IMR-90 (cell line): ENCODE data around the gene ACVR1B.

Source experiments
- BHLHE40 ChIP-seq: fragments of 150-350 bp; IDR thresholded peaks from 2 replicates; pipeline ENCODE4 v1.6.1; 2016; ENCODE audit warnings: mild to moderate bottlenecking, low read depth, low read length
- CEBPB ChIP-seq: IDR thresholded peaks from 2 replicates; pipeline ENCODE4 v1.6.1; 2012; ENCODE audit warnings: low read depth, low read length, improper control_type of control experiment
- CHD1 ChIP-seq: IDR thresholded peaks from 2 replicates; pipeline ENCODE4 v1.6.1; 2012; ENCODE audit warnings: low read depth, low read length, improper control_type of control experiment
- MAFK ChIP-seq: IDR thresholded peaks from 2 replicates; pipeline ENCODE4 v1.6.1; 2012; ENCODE audit warnings: low read depth, low read length, improper control_type of control experiment
- MXI1 ChIP-seq: IDR thresholded peaks from 2 replicates; pipeline ENCODE4 v1.6.1; 2012; ENCODE audit warnings: low read depth, mild to moderate bottlenecking, low read length, moderate library complexity, borderline replicate concordance
- POLR2A ChIP-seq: IDR thresholded peaks from 2 replicates; pipeline ENCODE4 v1.6.1; 2012; ENCODE audit warnings: mild to moderate bottlenecking, low read depth, low read length
- RAD21 ChIP-seq: IDR thresholded peaks from 2 replicates; pipeline ENCODE4 v1.6.1; 2012; ENCODE audit warnings: low read length, improper control_type of control experiment
- RCOR1 ChIP-seq: IDR thresholded peaks from 2 replicates; pipeline ENCODE4 v1.6.1; 2012; ENCODE audit warnings: mild to moderate bottlenecking, low read length, improper control_type of control experiment; ENCODE audit not compliant: insufficient replicate concordance
- RFX5 ChIP-seq: IDR thresholded peaks from 2 replicates; pipeline ENCODE4 v1.8.0; 2012; ENCODE audit warnings: low read depth, mild to moderate bottlenecking, low read length, moderate library complexity
- SMC3 ChIP-seq: fragments of 150-350 bp; IDR thresholded peaks from 2 replicates; pipeline ENCODE4 v1.6.1; 2016; ENCODE audit warnings: low read depth, mild to moderate bottlenecking, antibody characterized with exemption, low read length, moderate library complexity
- TF ChIP-seq, protein P1 (sequence below): conservative IDR thresholded peaks from 2 replicates; pipeline ENCODE4 v1.5.1; 2012; ENCODE audit warnings: mild to moderate bottlenecking, low read depth, low read length, improper control_type of control experiment
- TF ChIP-seq, protein P2 (sequence below): fragments of 150-350 bp; IDR thresholded peaks from 2 replicates; pipeline ENCODE4 v1.6.1; 2017; ENCODE audit warnings: mild to moderate bottlenecking, antibody characterized with exemption, low read length, low read depth

DNA sequence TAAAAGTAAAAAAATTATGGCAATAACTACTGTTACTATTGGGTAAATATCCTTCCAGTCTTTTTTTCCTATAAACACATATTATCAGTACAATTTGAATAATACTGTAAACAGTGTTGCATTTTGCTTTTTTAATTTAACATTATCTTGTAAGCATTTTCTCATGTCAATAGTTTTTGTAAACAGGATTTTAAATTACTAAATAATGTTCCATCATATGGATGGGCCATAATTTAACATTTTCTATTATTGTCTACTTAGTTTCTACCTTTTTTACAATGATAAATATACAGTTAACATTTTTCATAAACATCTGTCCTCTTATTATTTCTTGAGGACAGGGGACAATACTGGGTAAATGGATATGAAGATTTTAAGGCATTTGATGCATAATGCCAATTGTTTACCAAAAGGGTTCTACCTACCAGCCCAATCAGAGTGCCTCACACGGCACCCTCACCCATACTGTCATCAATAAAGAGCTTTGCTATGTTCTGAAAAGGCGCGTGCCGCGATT, 759 bp upstream of the ACVR1B start:
- TF ChIP-seq, protein P1, sequence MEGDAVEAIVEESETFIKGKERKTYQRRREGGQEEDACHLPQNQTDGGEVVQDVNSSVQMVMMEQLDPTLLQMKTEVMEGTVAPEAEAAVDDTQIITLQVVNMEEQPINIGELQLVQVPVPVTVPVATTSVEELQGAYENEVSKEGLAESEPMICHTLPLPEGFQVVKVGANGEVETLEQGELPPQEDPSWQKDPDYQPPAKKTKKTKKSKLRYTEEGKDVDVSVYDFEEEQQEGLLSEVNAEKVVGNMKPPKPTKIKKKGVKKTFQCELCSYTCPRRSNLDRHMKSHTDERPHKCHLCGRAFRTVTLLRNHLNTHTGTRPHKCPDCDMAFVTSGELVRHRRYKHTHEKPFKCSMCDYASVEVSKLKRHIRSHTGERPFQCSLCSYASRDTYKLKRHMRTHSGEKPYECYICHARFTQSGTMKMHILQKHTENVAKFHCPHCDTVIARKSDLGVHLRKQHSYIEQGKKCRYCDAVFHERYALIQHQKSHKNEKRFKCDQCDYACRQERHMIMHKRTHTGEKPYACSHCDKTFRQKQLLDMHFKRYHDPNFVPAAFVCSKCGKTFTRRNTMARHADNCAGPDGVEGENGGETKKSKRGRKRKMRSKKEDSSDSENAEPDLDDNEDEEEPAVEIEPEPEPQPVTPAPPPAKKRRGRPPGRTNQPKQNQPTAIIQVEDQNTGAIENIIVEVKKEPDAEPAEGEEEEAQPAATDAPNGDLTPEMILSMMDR, result no peak
- TF ChIP-seq, protein P2, sequence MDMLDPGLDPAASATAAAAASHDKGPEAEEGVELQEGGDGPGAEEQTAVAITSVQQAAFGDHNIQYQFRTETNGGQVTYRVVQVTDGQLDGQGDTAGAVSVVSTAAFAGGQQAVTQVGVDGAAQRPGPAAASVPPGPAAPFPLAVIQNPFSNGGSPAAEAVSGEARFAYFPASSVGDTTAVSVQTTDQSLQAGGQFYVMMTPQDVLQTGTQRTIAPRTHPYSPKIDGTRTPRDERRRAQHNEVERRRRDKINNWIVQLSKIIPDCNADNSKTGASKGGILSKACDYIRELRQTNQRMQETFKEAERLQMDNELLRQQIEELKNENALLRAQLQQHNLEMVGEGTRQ, result no peak
- no peak for TF ChIP-seq RAD21
- no peak for TF ChIP-seq BHLHE40
- TF ChIP-seq SMC3, result no peak
- no peak for TF ChIP-seq POLR2A
- TF ChIP-seq CEBPB, result no peak
- TF ChIP-seq MXI1, result no peak
- TF ChIP-seq RFX5, result no peak
- TF ChIP-seq RCOR1, result no peak
- TF ChIP-seq MAFK, result no peak
- no peak for TF ChIP-seq CHD1
